Middle frontal gyrus (tissue), 1 donor: ENCODE results near the gene B4GALNT3.

Source experiments
- DNase-seq: peaks from one replicate; pipeline ENCODE4 v3.0.0-alpha.2; 2015; ENCODE audit warnings: low spot score; ENCODE audit errors: extremely low spot score

The B4GALNT3 gene

GRCh38 chr12:467591-467990 is 7.9 kb downstream of the B4GALNT3 start:
- DNase-seq: no peak

DNA sequence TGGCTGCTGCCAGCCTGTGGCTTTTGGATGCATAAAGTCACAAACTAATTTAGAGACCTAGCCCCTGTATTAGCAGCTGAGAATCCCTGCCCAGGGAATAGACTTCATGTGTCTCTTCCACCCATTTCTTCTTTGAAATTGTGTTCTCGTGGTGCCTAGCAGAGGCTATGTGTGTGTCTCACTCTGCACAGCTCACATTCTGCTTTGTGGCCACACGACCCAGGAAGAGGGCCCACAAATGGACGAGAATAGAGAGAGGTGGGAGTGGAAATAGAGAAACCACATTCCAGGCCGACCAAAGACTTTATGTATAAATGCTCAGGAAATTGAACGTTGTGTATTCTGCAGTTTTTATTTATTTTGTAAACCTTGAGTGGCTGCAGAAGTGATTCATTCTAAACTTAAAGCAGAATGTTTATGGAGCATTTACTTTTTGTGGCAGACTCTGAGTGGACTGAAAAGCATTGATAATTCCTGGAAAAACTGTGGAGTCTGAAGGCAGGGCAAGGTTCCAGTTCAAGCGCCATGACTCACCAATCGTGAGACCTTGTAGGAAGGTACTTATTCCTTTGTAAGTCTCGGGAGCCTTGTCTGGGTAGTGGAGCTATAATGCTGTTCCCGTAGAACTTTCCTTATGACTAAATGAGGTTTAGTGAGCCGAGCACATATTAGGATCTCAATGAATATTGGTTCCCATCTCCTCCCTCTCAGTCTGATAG is 9.1 kb downstream of the B4GALNT3 start:
- DNase-seq: no peak

- no peak for DNase-seq
These were observed 10.4 kb downstream of the B4GALNT3 start for GRCh38 chr12:470133-470532.

DNA sequence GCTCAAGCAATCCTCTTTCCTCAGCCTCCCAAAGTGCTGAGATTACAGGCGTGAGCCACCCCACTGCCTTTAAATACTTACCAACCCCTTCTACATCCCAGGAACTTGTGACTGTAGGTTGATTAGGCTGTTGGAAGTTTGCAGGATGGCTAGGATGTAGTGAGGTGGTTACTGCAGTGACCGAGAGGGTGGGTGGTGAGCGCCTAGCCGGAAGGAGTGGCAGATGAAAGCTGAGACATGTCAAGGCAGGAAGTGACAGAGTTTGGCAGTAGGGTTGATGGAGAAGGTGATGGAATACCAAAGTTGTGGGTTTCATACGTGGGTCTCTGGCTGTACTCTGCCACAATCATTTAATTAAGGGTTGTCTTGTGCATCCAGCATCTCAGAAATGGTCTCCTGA is 13.5 kb downstream of the B4GALNT3 start:
- no peak for DNase-seq

- no peak for DNase-seq
These were observed 14.3 kb downstream of the B4GALNT3 start for GRCh38 chr12:473863-474577.

GRCh38 chr12:475286-475685 is 15.5 kb downstream of the B4GALNT3 start:
- no peak for DNase-seq

- DNase-seq: no peak
These were observed 19.4 kb downstream of the B4GALNT3 start for GRCh38 chr12:479161-479560.

DNA sequence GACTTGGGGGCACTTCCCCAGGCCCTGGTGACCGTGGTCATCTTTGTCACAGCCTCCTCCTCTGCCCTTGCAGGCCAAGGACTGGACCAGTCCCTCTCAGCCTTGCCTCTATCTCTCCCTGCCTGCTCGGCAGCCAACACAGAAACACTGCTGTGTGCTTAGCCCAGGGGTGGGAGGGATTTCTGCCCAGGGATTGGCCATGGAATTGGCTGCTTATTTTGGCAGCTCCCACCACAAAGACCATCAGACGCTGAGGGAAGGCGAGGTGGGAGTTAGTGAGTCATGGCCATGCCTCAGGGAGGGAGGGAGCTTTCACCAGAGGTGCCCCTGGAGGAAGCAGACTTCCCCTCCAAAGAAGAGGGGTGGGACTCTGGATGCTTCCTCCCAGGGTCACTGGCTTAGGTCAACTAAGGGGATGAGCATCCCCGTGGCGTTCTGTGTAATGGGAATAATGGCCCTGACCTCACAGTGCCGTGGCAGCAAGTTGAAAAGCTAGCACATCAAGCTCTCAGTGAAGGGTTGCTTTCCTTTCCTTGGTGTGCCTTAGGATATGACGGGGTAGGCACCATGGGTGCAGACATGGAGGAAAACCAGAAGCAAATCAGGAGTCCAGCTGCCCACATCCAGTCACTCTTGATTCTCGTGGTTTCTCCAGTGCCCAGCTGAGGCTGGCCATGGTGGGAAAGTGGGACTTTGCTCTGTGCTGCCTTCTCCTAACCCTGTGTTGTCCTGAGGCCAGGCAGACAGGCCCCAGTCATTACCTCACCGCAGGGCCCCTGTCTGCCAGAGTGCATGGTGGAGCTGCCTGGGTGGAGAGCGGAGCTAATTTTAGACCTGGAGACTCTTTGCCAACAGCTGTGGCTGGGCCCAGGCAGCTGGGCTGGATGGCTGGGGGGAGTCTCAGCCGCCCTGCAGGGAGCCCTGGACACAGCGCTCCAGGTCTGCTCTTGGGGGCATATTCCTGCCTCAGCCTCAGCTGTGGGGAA is 21.4 kb downstream of the B4GALNT3 start:
- no peak for DNase-seq

- DNase-seq: no peak
These were observed 22.3 kb downstream of the B4GALNT3 start for GRCh38 chr12:482061-482460.

DNA sequence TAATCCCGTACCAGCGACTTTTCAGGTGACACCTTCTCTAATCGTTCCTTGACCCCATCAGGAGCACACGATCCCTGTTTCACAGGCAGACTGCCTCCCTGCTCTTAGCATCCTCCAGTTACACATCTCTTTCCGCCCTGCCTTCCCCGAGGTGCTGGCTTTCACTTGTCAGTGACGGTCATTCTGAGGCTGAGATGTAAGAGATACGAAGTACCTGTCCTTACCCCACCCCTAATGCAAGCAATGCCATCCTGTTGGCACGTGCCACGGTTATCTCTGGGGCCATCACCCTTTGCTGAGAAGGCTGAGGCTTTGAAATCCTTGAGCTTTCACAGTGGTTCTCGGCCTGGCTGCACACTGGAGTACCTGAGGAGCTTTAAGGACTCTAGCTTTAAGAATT is 24.4 kb downstream of the B4GALNT3 start:
- no peak for DNase-seq

DNA sequence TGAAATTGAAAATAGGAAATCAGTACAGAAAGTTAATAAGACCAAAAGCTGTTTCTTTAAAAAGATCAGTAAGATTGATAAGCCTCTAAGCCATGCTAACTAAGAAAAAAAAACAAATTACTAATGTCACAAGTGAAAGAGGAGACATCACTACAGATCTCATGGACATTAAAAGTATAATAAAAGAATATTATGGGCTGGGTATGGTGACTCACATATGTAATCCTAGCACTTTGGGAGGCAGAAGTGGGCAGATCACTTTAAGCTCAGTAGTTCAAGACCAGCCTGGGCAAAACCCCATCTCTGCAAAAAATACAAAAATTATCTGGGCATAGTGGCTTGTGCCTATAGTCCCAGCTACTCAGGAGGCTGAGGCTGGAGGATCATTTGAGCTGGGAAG is 30.5 kb downstream of the B4GALNT3 start:
- DNase-seq: no peak

DNA sequence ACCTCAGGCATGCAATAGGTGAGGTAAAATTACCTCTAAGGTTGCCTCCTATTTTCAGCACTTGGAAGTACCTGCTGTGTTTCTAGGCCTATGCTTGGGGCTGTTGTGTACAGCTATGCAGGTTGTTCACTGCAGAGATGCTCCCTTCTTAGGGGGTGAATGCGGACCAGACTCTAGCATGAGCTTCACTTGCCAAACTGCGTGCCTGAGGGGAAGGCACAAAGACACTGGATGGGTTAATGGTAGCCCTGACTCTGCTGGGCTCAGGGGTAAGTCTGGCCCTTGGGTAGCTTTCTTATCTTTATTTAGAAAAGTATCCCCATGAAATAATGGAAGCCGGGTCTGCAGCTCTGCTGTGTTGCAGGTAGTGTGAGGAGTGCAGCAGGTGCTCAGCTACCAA is 35.7 kb downstream of the B4GALNT3 start:
- no peak for DNase-seq

- DNase-seq: no peak
These were observed 37.0 kb downstream of the B4GALNT3 start for GRCh38 chr12:496736-497135.

DNA sequence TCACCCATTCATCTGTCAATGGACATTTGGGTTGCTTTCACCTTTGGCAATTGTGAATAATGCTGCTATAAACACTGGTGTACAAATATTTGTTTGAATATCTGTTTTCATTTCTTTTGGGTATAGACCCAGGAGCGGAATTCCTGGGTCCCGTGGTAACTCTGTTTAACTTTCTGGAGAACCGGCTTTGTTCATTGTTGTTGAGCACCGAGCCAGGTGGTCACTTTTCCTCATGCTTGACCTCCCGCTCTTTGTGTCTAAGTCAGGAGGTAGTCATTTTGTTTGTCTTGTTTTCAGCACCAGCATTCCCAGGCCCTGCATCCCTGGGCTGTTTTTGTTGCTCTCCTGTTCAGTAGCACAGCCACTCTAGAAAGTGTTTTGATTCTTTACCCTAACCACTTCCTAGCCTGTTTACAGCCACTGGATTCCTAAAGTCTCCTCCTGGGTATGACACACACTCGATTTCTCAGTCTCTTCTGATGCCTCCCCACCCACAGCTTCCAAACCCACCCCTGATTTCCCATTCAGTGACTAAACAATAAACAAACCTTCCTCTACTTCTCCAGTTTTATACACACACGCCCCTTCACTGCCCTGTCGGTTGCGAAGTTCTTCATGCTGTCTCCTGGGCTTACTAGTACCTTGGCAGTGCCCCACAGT is 37.9 kb downstream of the B4GALNT3 start:
- no peak for DNase-seq

DNA sequence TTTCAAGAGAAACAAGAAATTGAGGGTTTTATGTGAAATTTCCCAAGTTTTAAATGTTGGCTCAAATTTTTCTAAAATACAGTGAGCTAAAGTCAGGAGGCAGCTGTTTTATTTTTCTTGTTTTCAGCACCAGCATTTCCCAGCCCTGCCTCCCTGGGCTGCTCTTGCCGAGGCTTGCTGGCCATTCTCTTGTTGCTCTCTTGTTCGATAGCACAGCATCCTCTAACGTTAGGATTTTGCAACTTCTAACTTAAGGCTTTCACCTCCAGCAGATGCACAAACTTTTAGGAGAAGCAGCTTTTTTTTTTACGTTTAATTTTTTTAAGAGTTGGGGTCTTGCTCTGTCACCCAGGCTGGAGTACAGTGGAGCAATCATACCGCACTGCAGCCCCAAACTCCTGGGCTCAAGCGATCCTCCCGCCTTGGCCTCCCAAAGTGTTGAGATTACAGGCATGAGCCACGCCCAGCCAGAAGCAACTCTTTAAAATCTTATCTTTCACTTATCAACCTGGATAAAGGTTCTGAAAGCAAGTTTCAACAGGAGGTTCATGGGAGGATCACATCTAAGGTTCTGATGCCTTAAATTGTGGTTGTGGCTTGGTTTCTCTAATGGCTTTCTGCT is 40.2 kb downstream of the B4GALNT3 start:
- no peak for DNase-seq

DNA sequence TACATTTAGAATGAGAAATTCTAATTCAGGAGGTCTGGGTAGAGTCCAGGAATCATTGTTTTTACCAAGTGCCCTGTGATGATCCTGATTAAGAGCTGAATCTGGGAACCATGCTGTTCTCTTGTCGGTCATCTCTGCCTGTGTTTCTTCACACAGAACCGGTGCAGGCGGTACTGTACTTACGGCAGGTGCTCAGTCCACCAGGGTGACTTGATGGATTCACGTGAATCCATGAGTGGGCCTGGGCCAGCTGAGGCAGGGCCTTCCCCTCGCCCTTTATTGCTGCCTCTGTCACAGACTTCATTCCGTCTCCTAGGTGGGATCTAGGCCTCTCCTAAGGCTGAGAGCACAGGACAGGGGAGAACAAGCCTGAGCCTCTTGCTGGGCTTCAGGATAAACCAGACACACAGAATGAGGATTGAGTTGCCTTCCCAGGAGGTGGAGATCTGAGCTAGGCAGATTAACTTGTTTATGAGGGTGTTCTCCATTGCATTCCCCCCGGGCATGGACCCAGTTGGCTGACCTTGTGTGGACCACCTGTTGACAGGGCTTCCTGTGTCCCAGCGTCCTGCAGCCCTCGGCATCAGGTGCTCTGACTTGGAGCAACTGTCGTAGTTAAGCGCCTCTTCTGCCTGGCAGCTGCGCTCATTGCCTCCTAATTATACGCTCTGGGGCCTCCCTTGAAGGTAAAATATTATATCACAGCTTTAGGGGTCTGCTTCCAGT is 42.1 kb downstream of the B4GALNT3 start:
- DNase-seq: no peak

GRCh38 chr12:503111-503761 is 43.5 kb downstream of the B4GALNT3 start:
- DNase-seq: no peak

GRCh38 chr12:505221-505620 is 45.5 kb downstream of the B4GALNT3 start:
- no peak for DNase-seq

DNA sequence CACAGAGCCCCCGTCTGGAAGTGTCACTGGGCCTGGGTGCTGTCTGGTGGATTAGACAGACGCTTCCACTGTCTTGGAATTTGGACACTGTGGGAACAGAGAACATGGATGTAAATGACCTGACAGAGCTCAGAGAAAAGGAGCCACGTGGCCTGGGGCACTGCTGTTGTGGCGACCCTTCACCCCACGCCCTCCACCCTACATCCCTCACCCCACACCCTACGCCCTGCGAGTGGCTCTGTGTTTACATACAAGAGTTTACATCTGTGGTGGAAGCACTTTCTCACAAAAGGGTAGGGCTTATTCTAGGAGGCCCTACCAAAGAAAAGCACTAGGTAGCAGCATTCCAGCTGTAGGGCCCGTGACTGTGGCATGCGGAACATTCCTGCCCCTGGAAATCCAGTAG is 47.7 kb downstream of the B4GALNT3 start:
- DNase-seq: no peak

GRCh38 chr12:508145-508544 is 48.4 kb downstream of the B4GALNT3 start:
- no peak for DNase-seq
